ENCODE results near the gene COL9A2. TPM values are rescaled to one million over a fixed set of nuclear protein-coding genes. Genes with fewer than 3 reads are reported as not detected.

The COL9A2 gene
- total and polyA plus RNA-seq, 2 donors (not counting 3 experiments of a cell fraction or from before 2014, with no cell fraction given) = 0.64 to 0.69 TPM

GRCh38 chr1:40350391-40350790 lies 33.3 kb upstream of the COL9A2 start:
- Histone ChIP-seq H4K20me1 (replicated peaks; ENCODE audit: control insufficient read depth, extremely low read depth, insufficient read depth, low read length) (no peaks in the 10 kb centered on the region), H2AFZ (ENCODE audit: low read depth, low read length) (no peak overlapping the region), H3K9me1 (replicated peaks; ENCODE audit: control insufficient read depth, extremely low read depth, insufficient read depth, low read length) (no peaks in the 10 kb centered on the region), H3K79me2 (ENCODE audit: control insufficient read depth, insufficient read depth, low read length) (no peaks in the 10 kb centered on the region), H3K36me3 (ENCODE audit: control insufficient read depth in 2 of 2, extremely low read depth in 1 of 2, insufficient read depth in 2 of 2, low read length in 2 of 2) (no peaks in the 10 kb centered on the region), H3K27me3 (ENCODE audit: control insufficient read depth in 2 of 2, insufficient read depth in 2 of 2, low read length in 2 of 2) (peaks cover 0 to 1% of the 10 kb centered on the region in 2 experiments), H3K27ac (ENCODE audit: insufficient read depth, low read depth, low read length) (no peak overlapping the region), H3K4me2 (ENCODE audit: insufficient read depth, low read length) (no peak overlapping the region), H3K9ac (replicated peaks; ENCODE audit: extremely low read depth, insufficient read depth, low read length) (no peak overlapping the region), H3K4me3 (replicated peaks in 1 of 3; ENCODE audit: insufficient read depth in 1 of 3, low read depth in 1 of 3, low read length in 3 of 3) (no peak overlapping the region), H3K9me3 (replicated peaks; ENCODE audit: control insufficient read depth, insufficient read depth, low read length) (no peaks in the 10 kb centered on the region), H3K4me1 (ENCODE audit: control insufficient read depth, extremely low read depth, insufficient read depth, low read length) (no peaks in the 10 kb centered on the region)
- FAIRE-seq (no peak), DNase-seq (ENCODE audit: low read depth, low spot score) (no peak)
- no TSS peak for BruUV-seq (replicated peaks)
- dilution Hi-C loops (cut with MboI; ENCODE audit: extremely low pct_ligation_motif_present, low sequenced_read_pairs) = no loop called here
- intact Hi-C loops (cut with micrococcal nuclease) = no loop called here
- POLR2A ChIA-PET = no interaction called here
- CTCF ChIA-PET = interaction anchor here (1.6 to 8.3 kb wide), 2 partner anchors 12 to 197 kb away, joined by 3 to 46 read pairs; no protein-coding TSS in a partner anchor
- TF ChIP-seq FOS (IDR thresholded peaks at IDR 0.05; ENCODE audit: borderline replicate concordance, insufficient read depth, low read length) (no peak), CTCF (IDR thresholded peaks at IDR 0.05; ENCODE audit: extremely low read depth in 1 of 2, insufficient read depth in 1 of 2, low read depth in 1 of 2, low read length in 2 of 2) (no peak), GATA2 (IDR thresholded peaks at IDR 0.05; ENCODE audit: insufficient read depth, insufficient read length, low read depth, low read length) (no peak), JUN (IDR thresholded peaks at IDR 0.05; ENCODE audit: borderline replicate concordance, insufficient read depth, insufficient read length, low read depth) (no peak), POLR2AphosphoS5 (IDR thresholded peaks at IDR 0.05; ENCODE audit: insufficient read depth, low read depth, low read length) (no peak), MAX (IDR thresholded peaks at IDR 0.05; ENCODE audit: insufficient read depth, insufficient read length) (no peak), MYC (IDR thresholded peaks at IDR 0.05; ENCODE audit: low read depth, low read length) (no peak), POLR2A (IDR thresholded peaks at IDR 0.05; ENCODE audit: low read depth, low read length) (no peak), EZH2 (IDR thresholded peaks at IDR 0.05; ENCODE audit: borderline replicate concordance, low read depth, low read length, severe bottlenecking) (no peak)
